Subcutaneous adipose tissue (tissue), 4 donors: ENCODE results near the gene KCNK5. TPM values are rescaled to one million over a fixed set of nuclear protein-coding genes. Genes with fewer than 3 reads are reported as not detected.

Source experiments
- CTCF ChIP-seq: fragments of 450-650 bp; IDR thresholded peaks from one replicate; pipeline ENCODE4 v1.5.1; 2016; ENCODE audit warnings: low read depth, mild to moderate bottlenecking, control low read depth, antibody characterized with exemption, moderate library complexity
- total RNA-seq, 4 donors: library from RNA; depleted of rRNA; stranded (reverse); fragments of >200 nt; gene quantifications; one replicate each; pipeline ENCODE4 v1.1.0, GENCODE V29; 2016

KCNK5 gene
- total RNA-seq, 4 donors from 2014 or later, result 1.0 to 3.0 (median 1.1) TPM

GRCh38 chr6:39181333-39181732 lies 47.9 kb downstream of the KCNK5 start:
- TF ChIP-seq CTCF, result no peak

- TF ChIP-seq CTCF, result no peak
Observed at GRCh38 chr6:39178804-39179203, 50.5 kb downstream of the KCNK5 start.

- no peak for TF ChIP-seq CTCF
Observed at GRCh38 chr6:39178235-39178634, 51.0 kb downstream of the KCNK5 start.

GRCh38 chr6:39177130-39177529 lies 52.1 kb downstream of the KCNK5 start:
- no peak for TF ChIP-seq CTCF

- TF ChIP-seq CTCF, result no peak
Observed at GRCh38 chr6:39173270-39173669, 56.0 kb downstream of the KCNK5 start.

- no peak for TF ChIP-seq CTCF
Observed at GRCh38 chr6:39172377-39172757, 56.9 kb downstream of the KCNK5 start.

GRCh38 chr6:39171489-39172376 lies 57.5 kb downstream of the KCNK5 start:
- TF ChIP-seq CTCF, result no peak
